ENCODE measurements around the gene ARHGDIG. TPM values are rescaled to one million over a fixed set of nuclear protein-coding genes. Genes with fewer than 3 reads are reported as not detected.

The ARHGDIG gene
- total and polyA plus RNA-seq, 2 donors (not counting 3 experiments of a cell fraction or from before 2014, with no cell fraction given) = 0.93 to 2.2 TPM

GRCh38 chr16:263182-263774 is 17.1 kb upstream of the ARHGDIG start:
- Histone ChIP-seq H3K27ac (ENCODE audit: insufficient read depth, low read depth, low read length) (no peak overlapping the region), H3K9me3 (replicated peaks; ENCODE audit: control insufficient read depth, insufficient read depth, low read length) (no peaks in the 10 kb centered on the region), H2AFZ (ENCODE audit: low read depth, low read length) (no peak overlapping the region), H3K4me3 (replicated peaks in 1 of 3; ENCODE audit: insufficient read depth in 1 of 3, low read depth in 1 of 3, low read length in 3 of 3) (no peak overlapping the region), H4K20me1 (replicated peaks; ENCODE audit: control insufficient read depth, extremely low read depth, insufficient read depth, low read length) (no peaks in the 10 kb centered on the region), H3K36me3 (ENCODE audit: control insufficient read depth in 2 of 2, extremely low read depth in 1 of 2, insufficient read depth in 2 of 2, low read length in 2 of 2) (peaks cover 0 to 20% of the 10 kb centered on the region in 2 experiments), H3K9ac (replicated peaks; ENCODE audit: extremely low read depth, insufficient read depth, low read length) (no peak overlapping the region), H3K4me1 (ENCODE audit: control insufficient read depth, extremely low read depth, insufficient read depth, low read length) (no peaks in the 10 kb centered on the region), H3K79me2 (ENCODE audit: control insufficient read depth, insufficient read depth, low read length) (no peaks in the 10 kb centered on the region), H3K4me2 (ENCODE audit: insufficient read depth, low read length) (no peak overlapping the region), H3K27me3 (ENCODE audit: control insufficient read depth in 2 of 2, insufficient read depth in 2 of 2, low read length in 2 of 2) (no peaks in the 10 kb centered on the region), H3K9me1 (replicated peaks; ENCODE audit: control insufficient read depth, extremely low read depth, insufficient read depth, low read length) (no peaks in the 10 kb centered on the region)
- DNase-seq (ENCODE audit: low read depth, low spot score) (no peak), FAIRE-seq (no peak)
- POLR2A ChIA-PET = no interaction called here
- dilution Hi-C loops (cut with MboI; ENCODE audit: extremely low pct_ligation_motif_present, low sequenced_read_pairs) = no loop called here
- TF ChIP-seq MYC (IDR thresholded peaks at IDR 0.05; ENCODE audit: low read depth, low read length) (no peak), POLR2A (IDR thresholded peaks at IDR 0.05; ENCODE audit: low read depth, low read length) (no peak), CTCF (IDR thresholded peaks at IDR 0.05; ENCODE audit: extremely low read depth in 1 of 2, insufficient read depth in 1 of 2, low read depth in 1 of 2, low read length in 2 of 2) (no peak), GATA2 (IDR thresholded peaks at IDR 0.05; ENCODE audit: insufficient read depth, insufficient read length, low read depth, low read length) (no peak), EZH2 (IDR thresholded peaks at IDR 0.05; ENCODE audit: borderline replicate concordance, low read depth, low read length, severe bottlenecking) (no peak), MAX (IDR thresholded peaks at IDR 0.05; ENCODE audit: insufficient read depth, insufficient read length) (no peak), JUN (IDR thresholded peaks at IDR 0.05; ENCODE audit: borderline replicate concordance, insufficient read depth, insufficient read length, low read depth) (no peak), FOS (IDR thresholded peaks at IDR 0.05; ENCODE audit: borderline replicate concordance, insufficient read depth, low read length) (no peak)
- BruUV-seq (replicated peaks) = no TSS peak
- CTCF ChIA-PET = interaction anchor here (1.1 kb wide), 1 partner anchor 10 kb away, joined by 4 read pairs; no protein-coding TSS in a partner anchor
- intact Hi-C loops (cut with micrococcal nuclease) = no loop called here

Data from endothelial cell of umbilical vein (primary cell).